ENCODE data around the gene PCSK5. TPM values are rescaled to one million over a fixed set of nuclear protein-coding genes. Genes with fewer than 3 reads are reported as not detected.

PCSK5 gene
- total and polyA plus RNA-seq, 2 donors (not counting 3 experiments of a cell fraction or from before 2014, with no cell fraction given) = 2.6 to 4.8 TPM

DNA sequence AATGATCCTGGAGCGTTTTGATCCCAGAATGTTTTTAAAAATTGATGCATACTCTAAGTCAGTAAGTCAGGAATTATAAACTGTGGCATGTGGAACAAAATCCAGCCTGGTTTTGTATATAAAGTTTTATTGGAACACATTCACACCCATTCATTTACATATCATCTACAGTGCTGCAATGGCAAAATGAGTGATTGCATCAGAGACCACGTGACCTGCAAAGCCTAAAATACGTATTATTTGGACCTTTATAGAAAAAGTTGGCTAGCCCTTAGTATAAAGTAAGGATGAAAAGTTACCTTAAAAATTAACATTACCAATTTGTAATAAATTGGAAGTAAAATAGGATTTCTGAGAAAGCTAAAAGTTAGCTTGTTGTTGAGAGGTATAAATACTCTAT is 95.0 kb downstream of the PCSK5 start:
- dilution Hi-C loops (cut with MboI; ENCODE audit: extremely low pct_ligation_motif_present, low sequenced_read_pairs) = no loop called here

More for the DNA sequence above, 95.0 kb downstream of the PCSK5 start:
- no TSS peak for BruUV-seq (replicated peaks)
- no peak for TF ChIP-seq POLR2AphosphoS5 (IDR thresholded peaks at IDR 0.05; ENCODE audit: insufficient read depth, low read depth, low read length)
- no peak for TF ChIP-seq EZH2 (IDR thresholded peaks at IDR 0.05; ENCODE audit: borderline replicate concordance, low read depth, low read length, severe bottlenecking)
- TF ChIP-seq, protein P1, sequence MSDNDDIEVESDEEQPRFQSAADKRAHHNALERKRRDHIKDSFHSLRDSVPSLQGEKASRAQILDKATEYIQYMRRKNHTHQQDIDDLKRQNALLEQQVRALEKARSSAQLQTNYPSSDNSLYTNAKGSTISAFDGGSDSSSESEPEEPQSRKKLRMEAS (IDR thresholded peaks at IDR 0.05; ENCODE audit: insufficient read depth, insufficient read length) = no peak
- no peak for TF ChIP-seq JUN (IDR thresholded peaks at IDR 0.05; ENCODE audit: borderline replicate concordance, insufficient read depth, insufficient read length, low read depth)
- no peak for TF ChIP-seq GATA2 (IDR thresholded peaks at IDR 0.05; ENCODE audit: insufficient read depth, insufficient read length, low read depth, low read length)
- no peak for TF ChIP-seq POLR2A (IDR thresholded peaks at IDR 0.05; ENCODE audit: low read depth, low read length)
- TF ChIP-seq MYC (IDR thresholded peaks at IDR 0.05; ENCODE audit: low read depth, low read length) = no peak
- no peak for TF ChIP-seq FOS (IDR thresholded peaks at IDR 0.05; ENCODE audit: borderline replicate concordance, insufficient read depth, low read length)
- no peak for TF ChIP-seq CTCF (IDR thresholded peaks at IDR 0.05; ENCODE audit: extremely low read depth in 1 of 2, insufficient read depth in 1 of 2, low read depth in 1 of 2, low read length in 2 of 2)
- no peaks in the 10 kb centered on the region for H3K4me1 ChIP-seq (ENCODE audit: control insufficient read depth, extremely low read depth, insufficient read depth, low read length)
- no peaks in the 10 kb centered on the region for H3K79me2 ChIP-seq (ENCODE audit: control insufficient read depth, insufficient read depth, low read length)
- H4K20me1 ChIP-seq (replicated peaks; ENCODE audit: control insufficient read depth, extremely low read depth, insufficient read depth, low read length) = no peaks in the 10 kb centered on the region
- no peak overlapping the region for H2AFZ ChIP-seq (ENCODE audit: low read depth, low read length)
- no peak overlapping the region for H3K4me2 ChIP-seq (ENCODE audit: insufficient read depth, low read length)
- POLR2A ChIA-PET = no interaction called here
- intact Hi-C loops (cut with micrococcal nuclease) = no loop called here
- no peak overlapping the region for H3K9ac ChIP-seq (replicated peaks; ENCODE audit: extremely low read depth, insufficient read depth, low read length)
- no peaks in the 10 kb centered on the region for H3K9me1 ChIP-seq (replicated peaks; ENCODE audit: control insufficient read depth, extremely low read depth, insufficient read depth, low read length)
- no peaks in the 10 kb centered on the region for H3K9me3 ChIP-seq (replicated peaks; ENCODE audit: control insufficient read depth, insufficient read depth, low read length)
- CTCF ChIA-PET = no interaction called here
- H3K36me3 ChIP-seq (ENCODE audit: control insufficient read depth in 2 of 2, extremely low read depth in 1 of 2, insufficient read depth in 2 of 2, low read length in 2 of 2) = no peaks in the 10 kb centered on the region
- DNase-seq (ENCODE audit: low read depth, low spot score) = no peak
- FAIRE-seq = no peak
- H3K27me3 ChIP-seq (ENCODE audit: control insufficient read depth in 2 of 2, insufficient read depth in 2 of 2, low read length in 2 of 2) = no peaks in the 10 kb centered on the region
- H3K4me3 ChIP-seq (replicated peaks in 1 of 3; ENCODE audit: insufficient read depth in 1 of 3, low read depth in 1 of 3, low read length in 3 of 3) = no peak overlapping the region
- no peak overlapping the region for H3K27ac ChIP-seq (ENCODE audit: insufficient read depth, low read depth, low read length)
